GM19240 (cell line): Measurements from ENCODE around the gene ADAMTSL1.

ENCODE experiments used
- DNase-seq: peaks from one replicate; pipeline ENCODE4 v3.0.0; 2011; ENCODE audit warnings: low spot score; ENCODE audit not compliant: insufficient read length

ADAMTSL1 gene

DNA sequence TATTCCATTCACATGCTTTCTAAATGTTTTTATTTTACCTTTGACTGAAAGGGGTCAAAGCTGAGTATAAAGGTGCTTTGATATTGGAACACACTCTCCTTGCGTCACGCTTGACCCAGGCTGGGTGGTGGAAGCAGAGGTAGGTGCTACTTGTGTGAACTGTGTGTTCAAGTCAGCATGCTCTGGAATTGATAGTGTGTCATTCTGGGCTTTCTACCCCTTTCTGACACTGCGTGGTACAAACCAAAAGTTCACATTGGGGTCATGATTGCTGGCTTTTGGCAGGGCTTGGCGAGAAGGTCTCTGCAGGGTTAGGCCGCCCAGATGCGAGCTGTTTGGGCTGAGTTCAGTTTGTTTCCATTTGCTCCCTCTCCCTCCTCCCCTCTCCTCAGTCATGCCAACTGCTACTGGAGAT is 131.8 kb downstream of the ADAMTSL1 start:
- no peak for DNase-seq

DNA sequence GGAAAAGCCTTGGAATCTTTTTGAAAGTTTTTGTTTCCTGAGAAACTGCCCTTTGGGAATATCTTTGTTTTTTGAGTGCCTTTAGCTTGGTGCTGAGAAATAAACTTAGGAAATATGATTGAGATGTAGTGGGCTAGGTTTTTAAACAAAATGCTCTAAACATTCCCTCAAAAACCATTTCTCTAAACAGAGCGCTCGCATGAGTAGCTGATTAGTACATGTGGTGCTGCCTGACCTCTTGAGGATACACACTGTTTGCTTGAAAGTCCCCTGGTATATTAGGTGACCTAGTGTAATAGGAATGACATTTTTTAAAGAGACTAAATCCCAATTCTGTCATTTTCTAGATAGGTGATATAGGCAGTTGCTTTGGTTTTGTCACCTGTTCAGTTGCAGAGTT is 132.3 kb downstream of the ADAMTSL1 start:
- no peak for DNase-seq

DNA sequence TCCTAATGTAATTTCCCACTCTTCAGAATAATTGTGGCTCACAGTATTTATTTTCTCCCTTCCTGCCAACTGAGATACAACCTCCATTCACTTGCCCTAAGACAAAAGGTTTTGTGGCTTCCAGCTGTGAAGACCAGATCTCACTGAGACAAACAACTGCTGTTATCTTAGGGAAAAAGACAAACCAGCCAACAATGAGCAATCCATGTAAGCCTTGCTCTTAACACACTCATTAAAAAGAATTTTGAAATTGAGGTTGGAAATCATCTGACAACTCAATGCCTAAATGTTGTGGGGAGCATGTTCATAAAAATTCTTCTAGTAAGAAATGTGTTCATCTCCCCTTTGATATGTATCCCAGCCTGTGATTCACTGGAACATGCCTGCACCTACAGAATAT is 132.9 kb downstream of the ADAMTSL1 start:
- no peak for DNase-seq

DNA sequence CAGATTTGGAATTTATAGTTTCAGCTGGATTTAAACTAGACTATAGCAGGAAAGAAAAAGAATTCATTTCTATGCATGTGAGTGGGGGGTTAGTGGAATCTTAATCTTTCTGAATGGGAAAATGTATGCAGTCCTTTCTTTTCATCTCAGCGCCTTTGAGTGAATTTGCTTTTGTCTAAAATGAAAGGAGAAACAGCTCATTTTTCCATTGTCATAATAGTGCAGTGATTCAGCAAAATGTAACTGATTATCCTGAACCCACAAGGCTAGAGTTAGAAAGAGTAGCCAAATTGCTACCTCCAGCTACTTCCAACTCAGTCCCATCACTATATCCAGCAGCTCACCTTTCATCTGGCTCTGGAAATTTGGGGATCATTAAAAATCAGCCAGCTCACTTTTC is 134.4 kb downstream of the ADAMTSL1 start:
- no peak for DNase-seq

DNA sequence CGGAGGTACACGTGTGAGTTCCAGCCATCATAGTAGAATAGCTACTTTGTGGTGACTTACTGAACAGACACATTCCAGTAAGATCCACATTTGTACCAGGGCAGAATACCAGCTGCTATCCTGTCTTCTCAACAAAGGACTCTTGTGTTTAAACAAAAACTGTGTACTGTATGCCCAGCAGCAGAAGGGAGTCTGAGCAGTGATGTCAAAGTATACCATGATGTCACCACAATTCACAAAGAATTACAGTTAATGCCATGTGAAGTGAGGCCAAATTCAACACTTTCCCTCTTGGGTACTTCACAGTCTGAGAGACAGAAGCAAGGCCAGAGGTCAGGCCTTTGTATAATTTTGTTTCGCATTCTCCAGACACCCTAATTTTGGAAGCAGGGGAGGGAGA is 137.0 kb downstream of the ADAMTSL1 start:
- DNase-seq: no peak

DNA sequence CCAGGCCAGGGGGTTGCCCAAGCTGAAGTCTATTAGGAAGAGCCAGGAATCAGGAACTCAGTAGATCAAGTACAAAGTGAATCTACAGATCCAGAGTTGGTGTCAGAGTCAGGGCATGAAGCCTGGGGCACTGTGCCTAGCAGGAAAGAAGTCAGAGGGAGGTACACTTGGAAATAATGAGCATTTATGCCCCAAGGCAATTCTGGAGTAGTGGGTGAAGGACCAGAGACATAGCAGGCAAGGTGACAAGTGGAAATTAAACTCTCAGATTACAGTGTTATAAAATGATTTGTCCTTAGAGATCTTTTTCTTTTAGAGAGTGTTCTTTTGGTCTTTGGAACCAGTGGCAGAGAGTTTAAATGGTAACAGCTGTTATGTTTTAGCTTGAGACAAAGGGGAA is 138.0 kb downstream of the ADAMTSL1 start:
- DNase-seq: no peak

DNA sequence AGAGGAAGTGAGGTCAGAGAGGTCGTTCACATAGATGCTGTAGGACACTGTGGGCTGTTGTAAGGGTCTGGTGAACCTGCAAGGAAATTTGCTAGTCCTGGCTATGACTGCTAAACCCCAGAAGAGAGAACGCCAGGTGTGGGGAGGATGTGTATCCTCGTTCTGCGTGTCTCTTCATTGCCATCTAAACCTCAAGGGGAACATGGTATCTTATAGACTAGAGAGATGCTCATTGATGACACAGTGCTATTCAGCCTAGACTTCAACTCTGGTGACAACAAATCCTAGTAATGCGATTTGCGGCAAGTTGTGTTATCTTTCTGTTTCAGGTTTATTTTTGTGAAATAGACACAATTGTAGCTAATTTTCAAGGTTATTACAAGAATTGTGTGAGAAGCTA is 140.2 kb downstream of the ADAMTSL1 start:
- DNase-seq: no peak

DNA sequence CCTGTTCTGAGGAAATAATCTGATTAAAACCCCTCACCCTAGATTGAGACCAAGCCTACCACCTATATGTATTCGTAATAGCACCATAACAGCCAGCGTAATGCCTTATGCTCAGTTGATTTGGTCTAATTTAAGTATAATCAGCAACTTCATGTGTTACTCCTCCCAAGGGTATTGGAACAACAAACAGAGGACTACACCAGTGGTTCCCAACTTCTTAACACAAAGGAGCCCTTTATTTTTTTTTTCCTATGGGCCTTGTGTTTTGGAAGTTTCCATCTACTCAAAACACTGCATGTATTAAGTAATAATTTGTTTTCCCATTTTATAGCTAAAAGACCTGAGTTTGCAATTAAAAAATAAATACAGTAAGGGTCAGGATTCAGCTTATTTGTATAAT is 140.7 kb downstream of the ADAMTSL1 start:
- no peak for DNase-seq

DNA sequence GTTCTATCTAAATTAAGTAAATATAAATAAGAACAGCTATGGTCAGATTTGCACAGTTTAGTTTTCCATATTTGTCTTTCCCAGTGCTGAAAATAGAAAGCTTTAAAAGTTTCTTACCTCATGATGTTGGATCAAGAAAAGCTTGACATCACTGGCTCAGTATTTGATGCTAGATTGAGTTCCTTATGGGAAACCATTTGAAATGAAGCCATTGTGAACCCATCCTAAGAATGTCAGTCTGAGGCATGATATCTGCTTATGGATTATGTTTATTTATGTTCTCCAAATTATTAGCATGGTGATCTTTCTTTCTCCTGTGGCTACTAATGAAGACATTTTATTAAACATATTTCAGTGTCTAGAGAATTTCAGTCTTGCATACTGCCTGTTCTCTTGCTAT is 143.0 kb downstream of the ADAMTSL1 start:
- DNase-seq: no peak

DNA sequence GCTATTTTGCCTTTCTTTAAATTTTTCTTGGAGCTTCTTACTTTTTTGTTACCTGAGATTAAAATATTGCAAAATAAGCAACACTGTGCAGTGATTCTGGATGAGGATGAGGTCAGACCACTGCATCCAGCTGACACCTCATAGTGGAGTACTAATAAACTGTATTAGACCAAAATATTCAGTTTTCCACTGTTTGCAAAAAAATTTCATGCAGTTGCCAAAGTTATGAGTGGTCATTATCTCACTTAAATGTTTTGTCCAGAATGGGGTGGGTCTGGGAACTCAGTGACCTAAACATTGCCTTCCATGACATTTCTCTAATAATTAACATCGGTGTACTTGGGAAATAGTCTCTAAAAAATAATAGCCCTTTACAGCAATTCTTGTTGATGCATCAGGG is 143.8 kb downstream of the ADAMTSL1 start:
- no peak for DNase-seq

DNA sequence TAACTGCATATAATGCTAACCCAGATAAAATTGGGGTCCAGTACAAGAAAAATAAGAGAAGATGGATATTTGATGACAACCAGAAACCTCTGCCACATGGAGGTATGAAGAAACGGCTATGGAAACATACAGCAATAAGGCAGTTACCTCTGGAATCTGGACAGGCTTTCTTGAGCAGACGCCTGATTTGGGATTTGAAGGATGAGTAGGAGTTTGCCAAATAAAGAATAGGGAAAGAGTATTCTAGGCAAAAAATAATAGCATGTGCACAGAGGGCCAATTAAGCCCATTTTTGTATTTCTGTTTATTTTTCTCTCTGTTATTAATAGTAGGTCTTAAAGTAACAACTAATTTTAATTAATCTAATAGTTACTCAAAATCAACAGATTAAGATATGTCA is 144.9 kb downstream of the ADAMTSL1 start:
- DNase-seq: no peak

DNA sequence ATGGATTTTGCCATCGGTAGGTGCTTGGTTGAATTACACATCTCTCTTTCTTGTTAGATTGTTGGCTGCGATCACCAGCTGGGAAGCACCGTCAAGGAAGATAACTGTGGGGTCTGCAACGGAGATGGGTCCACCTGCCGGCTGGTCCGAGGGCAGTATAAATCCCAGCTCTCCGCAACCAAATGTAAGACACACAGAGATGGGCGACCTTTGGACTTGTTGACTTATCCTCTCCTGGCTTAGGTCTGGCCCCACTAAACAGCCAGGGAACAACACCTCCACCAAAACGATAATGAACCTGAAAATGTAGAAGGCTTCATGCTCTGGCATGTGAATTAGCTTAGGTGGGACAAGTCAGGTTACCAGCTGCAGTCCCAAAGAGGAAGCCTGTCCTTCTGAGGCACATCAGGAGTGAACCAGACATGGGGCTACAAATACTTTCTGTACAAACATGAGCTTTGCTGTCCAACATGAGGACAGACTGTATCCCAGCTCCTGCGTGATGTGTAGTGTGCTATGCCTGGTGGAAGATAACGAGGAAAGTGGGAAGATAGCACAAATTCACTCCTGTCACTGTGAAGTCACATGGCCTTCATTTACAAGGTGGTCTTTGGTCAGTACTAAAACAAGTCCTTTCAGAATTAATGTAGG is 148.4 kb downstream of the ADAMTSL1 start:
- DNase-seq: no peak

DNA sequence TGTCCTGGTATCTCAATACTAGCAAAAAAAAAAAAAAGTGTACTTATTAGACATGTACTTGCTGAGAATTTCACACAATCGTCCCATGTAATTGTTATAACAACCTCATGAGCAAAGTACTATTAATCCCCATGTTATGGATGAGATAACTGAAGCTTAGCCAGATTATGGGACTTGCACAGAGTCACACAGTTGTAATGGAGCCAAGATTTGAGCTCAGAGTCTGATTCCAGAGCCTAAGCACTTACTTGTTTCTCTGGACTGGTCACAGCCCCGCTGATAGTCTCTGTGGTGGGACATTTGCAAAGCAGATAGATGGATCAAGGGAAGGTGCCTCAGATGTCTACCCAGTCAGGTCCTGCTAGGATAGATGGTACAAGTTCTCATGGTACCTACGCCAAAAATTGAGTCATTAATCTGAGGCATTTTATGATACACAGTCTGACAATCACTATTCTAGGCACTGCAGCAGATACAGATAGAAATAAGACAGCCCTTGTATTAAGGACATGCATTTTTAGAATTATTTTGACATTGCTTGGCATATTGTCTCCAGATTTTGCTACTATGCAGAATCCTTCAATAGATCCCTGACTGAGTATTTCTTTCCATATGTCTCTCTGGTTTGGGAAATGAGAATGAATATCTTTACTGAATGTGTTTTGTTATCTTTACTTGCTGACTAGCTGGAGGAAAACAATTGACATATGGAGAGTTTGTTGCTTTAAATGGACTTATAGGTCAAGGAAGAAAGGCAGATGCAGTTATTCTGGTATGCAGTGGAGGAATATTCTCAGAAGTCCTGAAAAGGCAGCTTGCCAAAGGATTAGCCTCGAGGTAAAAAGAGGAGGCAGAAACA is 149.5 kb downstream of the ADAMTSL1 start:
- no peak for DNase-seq

DNA sequence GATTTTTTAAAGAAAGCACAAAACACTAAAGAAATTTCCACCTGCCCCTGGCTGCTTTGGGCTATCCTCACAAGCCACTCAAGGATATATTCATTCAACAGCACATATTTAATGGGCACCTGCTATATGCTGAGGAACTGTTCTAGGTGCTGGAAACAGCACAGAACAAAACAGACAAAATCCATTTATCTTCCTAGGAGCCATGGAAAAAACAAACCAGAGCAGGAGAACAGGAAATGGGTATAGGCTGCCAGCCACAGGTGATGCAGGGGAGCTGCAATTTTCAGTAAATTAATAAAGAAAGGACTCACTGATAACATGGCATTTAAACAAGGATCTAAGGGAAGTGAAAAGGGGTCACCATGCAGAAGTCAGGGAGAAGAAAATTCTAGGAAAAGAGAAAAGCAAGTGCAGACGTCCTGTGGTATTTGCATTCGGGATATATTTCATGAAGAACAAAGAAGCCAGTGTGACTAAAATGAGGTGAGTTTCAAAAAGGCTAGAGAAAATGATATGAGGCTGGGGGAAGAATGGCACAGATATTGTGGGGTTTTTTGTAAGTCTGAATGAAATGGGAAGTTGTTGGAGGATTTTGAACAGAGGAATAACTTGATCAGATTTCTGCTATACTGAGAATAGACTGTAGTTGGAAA is 152.2 kb downstream of the ADAMTSL1 start:
- DNase-seq: no peak

DNA sequence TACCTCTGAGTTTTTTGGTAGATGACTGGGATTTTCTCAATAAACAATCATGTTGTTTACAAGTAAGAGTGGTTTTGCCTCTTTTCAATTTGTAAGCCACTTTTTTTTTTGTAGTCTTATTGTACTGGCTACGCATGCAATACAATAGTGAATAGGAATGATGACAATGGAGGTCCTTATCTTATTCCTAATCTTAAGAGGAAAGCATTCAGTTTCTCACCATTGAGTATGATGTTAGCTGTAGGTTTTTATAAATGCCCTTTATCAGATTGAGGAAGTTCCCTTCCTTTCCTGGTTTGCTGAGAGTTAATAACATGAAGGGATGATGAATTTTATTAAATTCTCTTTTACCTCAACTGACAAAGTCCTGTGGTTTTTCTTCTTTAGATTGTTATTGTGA is 155.2 kb downstream of the ADAMTSL1 start:
- DNase-seq: no peak

DNA sequence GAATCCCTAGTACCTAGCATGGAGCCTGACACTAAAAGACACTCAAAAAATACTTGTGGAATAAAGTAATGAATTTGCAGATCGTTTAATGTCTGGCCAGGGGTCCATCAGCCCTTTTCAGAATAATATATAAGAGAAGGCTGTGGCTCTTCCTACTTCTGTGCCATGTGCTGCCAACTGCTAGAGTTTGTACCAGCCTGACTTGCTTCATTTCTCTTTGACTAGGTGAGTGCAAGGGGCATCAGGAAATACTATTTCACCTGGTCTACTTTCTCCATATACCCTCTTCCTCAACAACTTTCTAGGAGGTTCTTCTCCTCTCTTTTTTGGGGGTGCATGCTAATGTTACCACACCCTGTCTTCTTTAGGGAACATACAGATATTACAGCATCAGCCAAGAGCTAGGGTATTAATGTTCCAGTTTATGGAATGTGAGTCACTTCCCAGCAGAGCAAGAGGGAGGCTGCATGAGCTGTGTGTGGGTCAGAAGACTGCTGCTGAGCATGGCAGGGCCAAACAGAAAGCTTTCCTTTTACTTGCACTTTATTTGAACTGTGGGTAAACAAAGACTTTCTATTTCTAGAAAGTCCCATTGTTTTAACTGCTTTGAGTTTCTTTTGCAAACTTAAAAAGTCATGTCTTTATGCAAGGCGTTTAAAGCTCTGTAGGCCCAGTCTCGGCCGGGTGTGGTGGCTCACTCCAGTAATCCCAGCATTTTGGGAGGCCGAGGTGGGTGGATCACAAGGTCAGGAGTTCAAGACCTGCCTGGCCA is 158.9 kb downstream of the ADAMTSL1 start:
- DNase-seq: no peak

DNA sequence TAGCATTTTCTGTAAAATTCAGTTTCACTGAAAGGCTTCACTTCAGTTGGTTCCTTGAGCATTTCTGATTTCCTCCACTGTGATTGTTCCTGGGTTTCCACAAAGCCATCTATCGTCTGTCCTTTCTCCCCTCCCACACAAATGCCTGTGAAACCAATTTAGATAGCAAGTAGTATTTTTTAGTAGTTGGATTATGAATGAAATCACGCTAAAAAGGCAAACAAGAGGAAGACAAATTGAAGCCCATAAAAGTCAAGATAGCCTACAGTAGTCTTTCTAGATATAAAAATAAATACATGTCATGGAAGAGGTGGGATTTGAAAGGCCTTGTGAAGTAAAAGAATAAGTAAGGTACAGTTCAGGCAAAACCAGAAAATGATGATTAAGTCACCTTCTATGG is 162.8 kb downstream of the ADAMTSL1 start:
- no peak for DNase-seq

DNA sequence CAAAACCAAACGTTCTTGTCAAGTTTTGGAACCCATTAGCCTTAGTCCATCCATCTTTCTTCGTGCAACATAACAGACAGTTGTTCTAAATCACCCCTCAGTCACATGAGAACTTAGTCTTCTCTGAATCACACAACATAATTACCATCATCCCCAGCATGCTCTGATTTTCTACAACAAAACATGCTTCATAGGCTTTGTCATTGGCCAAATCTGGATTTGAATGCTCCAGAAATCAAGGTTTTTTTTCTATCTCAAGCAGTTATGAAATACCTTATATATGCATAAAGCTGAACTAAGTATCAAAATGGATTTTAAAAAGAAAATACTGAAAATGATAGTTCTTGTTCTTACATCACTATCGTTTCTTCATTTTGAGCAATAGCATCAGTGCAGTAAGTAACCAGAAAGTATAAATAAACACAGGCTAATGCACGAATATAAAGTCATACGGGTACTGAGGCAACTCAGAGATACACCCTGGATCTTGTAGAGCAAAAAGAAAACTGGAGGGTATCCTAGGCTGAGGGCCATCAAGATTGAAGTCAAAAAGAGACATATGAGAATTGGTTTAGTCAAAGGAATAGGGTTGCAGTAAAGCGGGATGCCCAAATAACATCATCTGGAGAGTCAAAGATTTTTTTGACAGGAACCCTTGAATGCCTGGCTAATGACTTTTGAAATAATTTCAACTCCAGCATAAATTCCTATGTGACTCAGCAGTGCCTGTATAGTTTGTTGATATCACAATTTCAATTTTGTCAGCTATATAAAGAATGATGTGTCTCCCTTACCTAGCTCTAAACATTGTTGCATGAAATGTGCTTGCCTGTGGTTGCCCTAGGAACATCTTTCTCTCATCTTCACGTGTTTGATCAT is 164.7 kb downstream of the ADAMTSL1 start:
- no peak for DNase-seq

DNA sequence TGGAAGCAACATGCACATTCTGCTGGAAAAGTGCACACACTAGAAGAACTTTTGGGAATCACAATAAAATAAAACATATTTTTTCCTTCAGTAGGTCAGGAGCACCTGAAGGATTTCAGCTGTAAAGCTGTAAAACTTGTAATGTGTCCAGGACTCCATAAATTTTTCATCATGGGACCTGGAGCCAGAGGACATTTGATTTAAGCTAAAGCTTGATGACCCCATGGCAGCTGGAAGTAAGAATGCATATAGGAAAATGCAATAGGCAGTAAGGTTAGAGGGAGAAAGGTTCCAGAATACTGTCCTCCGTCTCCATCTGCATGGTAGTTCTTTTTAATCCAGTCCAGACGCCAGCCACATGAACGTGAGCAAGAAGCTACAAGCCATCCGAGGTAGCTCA is 166.0 kb downstream of the ADAMTSL1 start:
- no peak for DNase-seq

DNA sequence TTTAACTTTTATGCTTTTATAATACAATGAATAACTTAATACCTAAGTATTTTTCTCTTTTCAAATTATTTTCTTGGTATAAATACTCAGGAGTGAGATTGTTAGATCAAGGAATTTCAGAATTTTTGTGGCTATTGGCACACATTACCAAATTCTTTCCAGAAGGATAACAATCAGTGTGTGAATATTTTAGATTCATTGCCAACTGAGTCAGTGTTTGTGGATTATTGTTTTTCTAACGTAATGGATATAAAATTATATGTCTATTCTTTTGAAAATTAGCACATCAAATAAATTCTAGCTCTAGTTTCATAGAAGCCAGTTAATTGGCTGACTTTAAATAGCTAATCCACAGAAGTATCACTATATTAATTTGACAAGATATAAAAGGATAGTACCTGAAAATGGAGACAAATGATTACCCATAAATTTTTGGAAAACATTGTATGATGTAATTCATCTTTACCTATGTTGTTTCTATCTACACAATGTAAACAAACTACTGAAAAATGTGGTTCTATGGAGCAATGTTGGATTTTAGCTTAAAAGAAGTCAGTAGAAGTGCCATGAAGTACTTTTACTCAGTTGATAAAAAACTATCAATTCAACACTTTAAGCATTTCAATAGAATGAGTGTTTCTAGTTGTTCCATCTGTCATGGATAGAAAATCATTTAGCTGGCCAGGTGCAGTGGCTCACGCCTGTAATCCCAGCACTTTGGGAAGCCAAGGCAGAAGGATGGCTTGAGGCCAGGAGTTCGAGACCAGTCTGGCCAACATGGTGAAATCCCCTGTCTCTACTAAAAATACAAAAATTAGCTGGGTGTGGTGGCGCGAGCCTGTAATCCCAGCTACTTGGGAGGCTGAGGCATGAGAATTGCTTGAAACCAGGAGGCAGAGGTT is 185.1 kb downstream of the ADAMTSL1 start:
- DNase-seq: no peak
